ENCODE measurements around the gene AUH. TPM values are rescaled to one million over a fixed set of nuclear protein-coding genes. Genes with fewer than 3 reads are reported as not detected.

The AUH gene
- total and polyA plus RNA-seq, 9 of the 15 experiments (the other 6 are each of a cell fraction or from before 2014, with no cell fraction given) = 3.4 to 29.0 (median 10.1) TPM

DNA sequence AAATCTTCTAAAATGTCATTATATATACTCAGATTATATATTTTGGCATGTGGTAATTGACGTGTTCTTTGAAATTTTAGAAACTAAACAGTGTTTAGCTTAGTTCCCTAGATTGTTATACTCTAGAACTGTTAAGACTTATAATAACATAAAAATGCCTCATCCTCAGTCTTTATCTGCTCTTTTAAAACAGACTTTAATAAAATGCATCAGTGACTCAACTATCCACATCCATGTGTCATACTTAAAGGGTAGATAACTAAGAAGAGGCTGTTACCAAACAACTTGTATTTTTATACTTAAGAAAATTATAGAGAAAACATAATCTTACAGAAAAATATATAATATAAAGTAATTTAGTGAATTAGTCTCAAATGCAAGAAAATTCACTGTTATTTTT lies 46.8 kb upstream of the AUH start (continued):
- TF ChIP-seq, protein P1, sequence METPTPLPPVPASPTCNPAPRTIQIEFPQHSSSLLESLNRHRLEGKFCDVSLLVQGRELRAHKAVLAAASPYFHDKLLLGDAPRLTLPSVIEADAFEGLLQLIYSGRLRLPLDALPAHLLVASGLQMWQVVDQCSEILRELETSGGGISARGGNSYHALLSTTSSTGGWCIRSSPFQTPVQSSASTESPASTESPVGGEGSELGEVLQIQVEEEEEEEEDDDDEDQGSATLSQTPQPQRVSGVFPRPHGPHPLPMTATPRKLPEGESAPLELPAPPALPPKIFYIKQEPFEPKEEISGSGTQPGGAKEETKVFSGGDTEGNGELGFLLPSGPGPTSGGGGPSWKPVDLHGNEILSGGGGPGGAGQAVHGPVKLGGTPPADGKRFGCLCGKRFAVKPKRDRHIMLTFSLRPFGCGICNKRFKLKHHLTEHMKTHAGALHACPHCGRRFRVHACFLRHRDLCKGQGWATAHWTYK (CRISPR knock-in tag; IDR thresholded peaks at IDR 0.05) = no peak
- TF ChIP-seq, protein P2, sequence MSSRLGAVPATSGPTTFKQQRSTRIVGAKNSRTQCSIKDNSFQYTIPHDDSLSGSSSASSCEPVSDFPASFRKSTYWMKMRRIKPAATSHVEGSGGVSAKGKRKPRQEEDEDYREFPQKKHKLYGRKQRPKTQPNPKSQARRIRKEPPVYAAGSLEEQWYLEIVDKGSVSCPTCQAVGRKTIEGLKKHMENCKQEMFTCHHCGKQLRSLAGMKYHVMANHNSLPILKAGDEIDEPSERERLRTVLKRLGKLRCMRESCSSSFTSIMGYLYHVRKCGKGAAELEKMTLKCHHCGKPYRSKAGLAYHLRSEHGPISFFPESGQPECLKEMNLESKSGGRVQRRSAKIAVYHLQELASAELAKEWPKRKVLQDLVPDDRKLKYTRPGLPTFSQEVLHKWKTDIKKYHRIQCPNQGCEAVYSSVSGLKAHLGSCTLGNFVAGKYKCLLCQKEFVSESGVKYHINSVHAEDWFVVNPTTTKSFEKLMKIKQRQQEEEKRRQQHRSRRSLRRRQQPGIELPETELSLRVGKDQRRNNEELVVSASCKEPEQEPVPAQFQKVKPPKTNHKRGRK (tag; IDR thresholded peaks at IDR 0.05) = no peak
- TF ChIP-seq XRCC3 (IDR thresholded peaks at IDR 0.05) = no peak

DNA sequence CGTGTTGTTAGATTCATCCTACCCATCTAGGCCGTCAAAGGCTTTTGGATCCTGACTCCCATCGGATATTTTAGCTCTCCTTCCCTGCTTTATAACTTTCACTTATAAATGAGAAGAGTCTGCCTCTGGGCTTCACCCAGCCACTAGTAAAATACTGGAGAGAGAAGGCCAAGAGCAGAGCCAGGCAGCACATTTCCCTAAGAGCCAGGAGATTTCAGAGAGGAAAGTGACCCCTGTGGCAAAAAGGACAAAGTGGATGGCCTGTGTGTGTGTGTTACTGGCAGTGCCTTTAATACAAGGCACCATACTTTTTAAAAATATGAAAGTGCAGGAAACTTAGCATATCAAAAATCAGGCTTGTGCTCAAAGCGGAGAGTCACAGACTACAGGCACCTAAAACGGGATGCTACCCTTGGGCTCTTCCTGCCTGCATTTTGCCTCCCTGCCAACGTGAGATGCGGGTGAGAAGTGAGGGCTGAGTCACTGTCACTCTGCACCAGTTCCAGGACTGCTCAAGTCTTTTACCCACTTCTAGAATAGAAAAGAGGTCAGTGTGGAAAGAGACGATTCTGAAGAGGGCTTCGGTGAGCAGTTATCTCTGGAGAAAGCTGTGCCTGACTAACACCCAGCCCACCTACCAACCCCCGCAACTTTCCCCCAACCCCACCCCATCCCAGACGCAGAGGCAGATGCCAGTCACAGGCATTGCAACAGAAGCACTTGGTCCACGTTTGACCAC lies 46.0 kb upstream of the AUH start:
- no peaks in the 10 kb centered on the region for H3K9me1 ChIP-seq (ENCODE audit: control insufficient read depth, insufficient read depth, low read length)
- no peak overlapping the region for H3K9ac ChIP-seq (ENCODE audit: insufficient read depth in 1 of 2, low read depth in 2 of 2, low read length in 2 of 2)
- no peak overlapping the region for H3K4me2 ChIP-seq (ENCODE audit: insufficient read depth, low read length)
- 70% methylated on average over 12 of the region's 12 CpGs for WGBS (ENCODE audit: insufficient coverage, low coverage, missing lambda C conversion rate)
- H2AFZ ChIP-seq (ENCODE audit: low read depth, low read length) = no peak overlapping the region
- peaks cover 9% of the 10 kb centered on the region; the same call in 1 of the 3 replicates for H3K79me2 ChIP-seq (ENCODE audit: control insufficient read depth, insufficient read depth, low read length)
- peaks cover 7 to 11% of the 10 kb centered on the region in 2 experiments; a peak in 4 of 5 replicates for H3K4me1 ChIP-seq (replicated peaks in 1 of 2; ENCODE audit: control insufficient read depth in 2 of 2, insufficient read depth in 2 of 2, low read length in 2 of 2)
- H3K4me3 ChIP-seq = no peak overlapping the region
- no peaks in the 10 kb centered on the region for H3K9me3 ChIP-seq (replicated peaks; ENCODE audit: control insufficient read depth, insufficient read depth, low read depth, low read length)
- intact Hi-C loops (cut with micrococcal nuclease) = no loop called here
- H3K27me3 ChIP-seq (ENCODE audit: control insufficient read depth in 2 of 2, insufficient read depth in 2 of 2, low read length in 2 of 2) = no peaks in the 10 kb centered on the region
- H3K36me3 ChIP-seq (ENCODE audit: control insufficient read depth, insufficient read depth, low read length) = peaks cover 25% of the 10 kb centered on the region
- in situ Hi-C loops (cut with MboI) = no loop called here
- no TSS peak for BruUV-seq (replicated peaks)
- ChIA-PET CTCF (ENCODE audit: low intra/inter-chr PET ratio) (no interaction called here), POLR2A (no interaction called here)
- DNase-seq (ENCODE audit: extremely low read depth in 1 of 4, low spot score in 3 of 4) (no peak), ATAC-seq (no peak), FAIRE-seq (no peak)
- TF ChIP-seq FOXM1 (IDR thresholded peaks at IDR 0.05; ENCODE audit: low read depth) = no peak
- TF ChIP-seq FOXM1 (CRISPR knock-in tag; IDR thresholded peaks at IDR 0.05; ENCODE audit: low read depth) = no peak
- TF ChIP-seq PRPF4 (IDR thresholded peaks at IDR 0.05; ENCODE audit: insufficient read depth, low read depth, low read length, poor library complexity, severe bottlenecking) = no peak
- no peak for TF ChIP-seq KLF16 (IDR thresholded peaks at IDR 0.05)
- no peak for TF ChIP-seq DMBX1 (CRISPR knock-in tag; IDR thresholded peaks at IDR 0.05; ENCODE audit: borderline replicate concordance)
- TF ChIP-seq ARID2 (IDR thresholded peaks at IDR 0.05) = no peak
- TF ChIP-seq POLR2AphosphoS2 (IDR thresholded peaks at IDR 0.05; ENCODE audit: low read length) = no peak
- TF ChIP-seq, protein P3, sequence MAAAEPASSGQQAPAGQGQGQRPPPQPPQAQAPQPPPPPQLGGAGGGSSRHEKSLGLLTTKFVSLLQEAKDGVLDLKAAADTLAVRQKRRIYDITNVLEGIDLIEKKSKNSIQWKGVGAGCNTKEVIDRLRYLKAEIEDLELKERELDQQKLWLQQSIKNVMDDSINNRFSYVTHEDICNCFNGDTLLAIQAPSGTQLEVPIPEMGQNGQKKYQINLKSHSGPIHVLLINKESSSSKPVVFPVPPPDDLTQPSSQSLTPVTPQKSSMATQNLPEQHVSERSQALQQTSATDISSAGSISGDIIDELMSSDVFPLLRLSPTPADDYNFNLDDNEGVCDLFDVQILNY (CRISPR knock-in tag; IDR thresholded peaks at IDR 0.05) = no peak
- H3K27ac ChIP-seq (ENCODE audit: extremely low read depth, low read depth, low read length) = no peak overlapping the region
- H4K20me1 ChIP-seq (replicated peaks; ENCODE audit: control insufficient read depth, insufficient read depth, low read length) = no peaks in the 10 kb centered on the region

Data from K562 (cell line).